Natural killer cell (primary cell): ENCODE measurements around the gene CNDP1. TPM values are rescaled to one million over a fixed set of nuclear protein-coding genes. Genes with fewer than 3 reads are reported as not detected.

Experiments used
- ATAC-seq, 3 donors: fragments of 150-1000 bp in 2 of 3; fragments of 200-7000 bp in 1 of 3; cut with Tn5 transposase; 1 replicate in 1 of 3; 2 replicates in 2 of 3; pipeline ENCODE4 v1.10.0; 2021; ENCODE audit warnings: mild to moderate bottlenecking in 2 of 3, moderate library complexity in 2 of 3
- DNase-seq, 2 donors: peaks; one replicate each; pipeline versions ENCODE4 v3.0.0 to v3.0.0-alpha.2; 2013 to 2021; ENCODE audit warnings: mixed read lengths in 1 of 2
- H3K27ac ChIP-seq: one replicate; pipeline ENCODE4 v1.5.1; 2013; ENCODE audit warnings: mild to moderate bottlenecking, low read length
- H3K27me3 ChIP-seq: one replicate; pipeline ENCODE4 v1.6.1; 2013; ENCODE audit warnings: low read length; ENCODE audit not compliant: control insufficient read depth, insufficient read depth
- H3K36me3 ChIP-seq: one replicate; pipeline ENCODE4 v1.6.1; 2013; ENCODE audit warnings: low read length; ENCODE audit not compliant: control insufficient read depth, insufficient read depth
- H3K4me1 ChIP-seq: one replicate; pipeline ENCODE4 v1.6.1; 2013; ENCODE audit warnings: low read length; ENCODE audit not compliant: control insufficient read depth, insufficient read depth
- H3K4me3 ChIP-seq: one replicate; pipeline ENCODE4 v1.5.1; 2013; ENCODE audit warnings: low read length
- H3K9me3 ChIP-seq: one replicate; pipeline ENCODE4 v1.6.1; 2013; ENCODE audit warnings: low read length; ENCODE audit not compliant: control insufficient read depth, insufficient read depth
- H3K27ac Mint-ChIP-seq, 2 donors: one replicate each; pipeline ENCODE4 v1.8.0; 2022; ENCODE audit warnings: mild to moderate bottlenecking in 2 of 2, mixed read lengths in 2 of 2, moderate library complexity in 1 of 2
- H3K27me3 Mint-ChIP-seq, 2 donors: one replicate each; pipeline ENCODE4 v1.8.0; 2022; ENCODE audit warnings: low read depth in 2 of 2, mixed read lengths in 2 of 2
- H3K36me3 Mint-ChIP-seq: one replicate; pipeline ENCODE4 v1.8.0; 2022; ENCODE audit warnings: mixed read lengths
- H3K4me1 Mint-ChIP-seq, 2 donors: one replicate each; pipeline ENCODE4 v1.8.0; 2022; ENCODE audit warnings: mixed read lengths in 2 of 2
- H3K4me3 Mint-ChIP-seq: one replicate; pipeline ENCODE4 v1.8.0; 2022; ENCODE audit warnings: mild to moderate bottlenecking, moderate library complexity, mixed read lengths
- H3K9me3 Mint-ChIP-seq, 2 donors: one replicate each; pipeline ENCODE4 v1.8.0; 2022; ENCODE audit warnings: mixed read lengths in 2 of 2
- CTCF ChIP-seq: fragments of 200-600 bp; IDR thresholded peaks from one replicate; pipeline ENCODE4 v1.8.0; 2022; ENCODE audit warnings: antibody characterized with exemption
- WGBS: methylation state at CpG from one replicate; pipeline ENCODE4 v1.1.7; 2013; ENCODE audit warnings: missing lambda C conversion rate; ENCODE audit not compliant: insufficient coverage; 5-methylcytosine and 5-hydroxymethylcytosine counted together
- intact Hi-C: fragments of 100-400 bp; cut with micrococcal nuclease; formaldehyde crosslinking; loops from one replicate; pipeline ENCODE4 v1.14.2; 2022
- total RNA-seq, 4 donors: library from RNA; stranded (reverse); fragments of 120-200 nt in 1 of 4; gene quantifications; one replicate each; pipeline versions ENCODE4 v1.2.3 to v1.2.4, GENCODE V29; 2013 to 2022

The CNDP1 gene
- total RNA-seq, 3 donors from 2014 or later (not counting 1 experiment from before 2014, with no cell fraction given), result 0.31 to 0.60 (median 0.57) TPM

GRCh38 chr18:74604361-74604760 is 70.1 kb downstream of the CNDP1 start:
- H3K4me3 Mint-ChIP-seq, result no peak overlapping the region
- H3K9me3 ChIP-seq, result no peaks in the 10 kb centered on the region
- H3K36me3 Mint-ChIP-seq, result no peaks in the 10 kb centered on the region
- H3K4me1 Mint-ChIP-seq, result peaks cover 30 to 39% of the 10 kb centered on the region in 2 donors
- H3K9me3 Mint-ChIP-seq, result no peaks in the 10 kb centered on the region
- no peaks in the 10 kb centered on the region for H3K27me3 ChIP-seq
- DNase-seq (no peak), ATAC-seq (no peak)
- no peaks in the 10 kb centered on the region for H3K36me3 ChIP-seq
- no peak overlapping the region for H3K27ac Mint-ChIP-seq
- H3K27me3 Mint-ChIP-seq, result no peaks in the 10 kb centered on the region
- H3K4me3 ChIP-seq, result no peak overlapping the region
- intact Hi-C loops, result no loop called here
- no peak overlapping the region for H3K27ac ChIP-seq
- H3K4me1 ChIP-seq, result no peaks in the 10 kb centered on the region
- TF ChIP-seq CTCF, result no peak

- Histone ChIP-seq H3K36me3 (no peaks in the 10 kb centered on the region), H3K9me3 (no peaks in the 10 kb centered on the region), H3K4me3 (no peak overlapping the region), H3K27me3 (no peaks in the 10 kb centered on the region), H3K27ac (no peak overlapping the region), H3K4me1 (no peaks in the 10 kb centered on the region)
- Mint-ChIP-seq H3K27me3 (no peaks in the 10 kb centered on the region), H3K4me1 (peaks cover 28 to 40% of the 10 kb centered on the region in 2 donors), H3K27ac (no peak overlapping the region), H3K4me3 (no peak overlapping the region), H3K9me3 (no peaks in the 10 kb centered on the region), H3K36me3 (no peaks in the 10 kb centered on the region)
- WGBS, result 97% methylated on average over 4 of the region's 4 CpGs
- ATAC-seq (no peak), DNase-seq (no peak)
- intact Hi-C loops, result no loop called here
- TF ChIP-seq CTCF, result no peak
These were observed 70.5 kb downstream of the CNDP1 start for GRCh38 chr18:74604774-74605173.

- Histone ChIP-seq H3K36me3 (no peaks in the 10 kb centered on the region), H3K9me3 (no peaks in the 10 kb centered on the region), H3K4me3 (no peak overlapping the region), H3K4me1 (no peaks in the 10 kb centered on the region), H3K27me3 (no peaks in the 10 kb centered on the region), H3K27ac (no peak overlapping the region)
- Mint-ChIP-seq H3K36me3 (no peaks in the 10 kb centered on the region), H3K4me3 (no peak overlapping the region), H3K27ac (peak overlapping the region in 1 of 2 donors; percentile 23), H3K4me1 (peaks cover 7 to 15% of the 10 kb centered on the region in 2 donors), H3K9me3 (no peaks in the 10 kb centered on the region), H3K27me3 (no peaks in the 10 kb centered on the region)
- intact Hi-C loops, result no loop called here
- no peak for TF ChIP-seq CTCF
- DNase-seq (no peak), ATAC-seq (no peak)
- 78% methylated on average over 2 of the region's 2 CpGs for WGBS
These were observed 74.4 kb downstream of the CNDP1 start for GRCh38 chr18:74608681-74609080.

- Mint-ChIP-seq H3K36me3 (no peaks in the 10 kb centered on the region), H3K9me3 (no peaks in the 10 kb centered on the region), H3K27me3 (no peaks in the 10 kb centered on the region), H3K27ac (no peak overlapping the region), H3K4me1 (peaks cover 7 to 15% of the 10 kb centered on the region in 2 donors), H3K4me3 (no peak overlapping the region)
- Histone ChIP-seq H3K27ac (no peak overlapping the region), H3K4me1 (no peaks in the 10 kb centered on the region), H3K9me3 (no peaks in the 10 kb centered on the region), H3K27me3 (no peaks in the 10 kb centered on the region), H3K4me3 (no peak overlapping the region), H3K36me3 (no peaks in the 10 kb centered on the region)
- 89% methylated on average over 3 of the region's 3 CpGs for WGBS
- TF ChIP-seq CTCF, result no peak
- DNase-seq (no peak), ATAC-seq (no peak)
- intact Hi-C loops, result no loop called here
These were observed 75.2 kb downstream of the CNDP1 start for GRCh38 chr18:74609535-74609934.
